ENCODE measurements around the gene KCNIP4. TPM values are rescaled to one million over a fixed set of nuclear protein-coding genes. Genes with fewer than 3 reads are reported as not detected.

The KCNIP4 gene
- total and polyA plus RNA-seq, 2 donors (not counting 1 experiment from before 2014, with no cell fraction given) = not detected

GRCh38 chr4:20944451-20944850 lies 1004.1 kb downstream of the KCNIP4 start:
- no peaks in the 10 kb centered on the region for H4K20me1 ChIP-seq (ENCODE audit: control insufficient read depth, insufficient read depth, low read length, poor library complexity, severe bottlenecking)
- H3K9ac ChIP-seq (ENCODE audit: low read length) = no peak overlapping the region
- ChIA-PET POLR2A (no interaction called here), CTCF (no interaction called here)
- no CpG with 5 or more reads among the region's 3 CpGs for WGBS (ENCODE audit: insufficient coverage)
- H3K9me3 ChIP-seq (ENCODE audit: control extremely low read depth in 1 of 3, control insufficient read depth in 2 of 3, insufficient read depth in 1 of 3, low read length in 2 of 3) = peaks cover 0 to 4% (median 3%) of the 10 kb centered on the region in 3 donors
- no peaks in the 10 kb centered on the region for H3K79me2 ChIP-seq (ENCODE audit: control insufficient read depth, insufficient read depth, low read length)
- intact Hi-C loops (cut with micrococcal nuclease) = no loop called here
- DNase-seq (no peak), ATAC-seq (ENCODE audit: low read depth) (no peak)
- H3K4me2 ChIP-seq (replicated peaks; ENCODE audit: low read depth, low read length, poor library complexity, severe bottlenecking) = no peak overlapping the region
- no peaks in the 10 kb centered on the region for H3K4me1 ChIP-seq (ENCODE audit: control insufficient read depth in 2 of 2, insufficient read depth in 2 of 2, low read length in 2 of 2)
- H3K36me3 ChIP-seq (replicated peaks in 1 of 2; ENCODE audit: control extremely low read depth in 1 of 2, control insufficient read depth in 1 of 2, extremely low read depth in 1 of 2, insufficient read depth in 2 of 2, low read length in 1 of 2) = no peaks in the 10 kb centered on the region
- Mint-ChIP-seq H3K4me3 (no peak overlapping the region), H3K9me3 (ENCODE audit: insufficient read depth) (peaks cover 3% of the 10 kb centered on the region), H3K27me3 (no peaks in the 10 kb centered on the region), H3K27ac (no peak overlapping the region), H3K4me1 (no peaks in the 10 kb centered on the region)
- TF ChIP-seq EZH2 (IDR thresholded peaks at IDR 0.05; ENCODE audit: borderline replicate concordance, insufficient read depth, low read depth, low read length, poor library complexity, severe bottlenecking) (no peak), CTCF (IDR thresholded peaks at IDR 0.05) (no peak)
- no peak overlapping the region for H3K27ac ChIP-seq (ENCODE audit: low read length in 2 of 2)
- H3K4me3 ChIP-seq (ENCODE audit: control extremely low read depth in 1 of 5, extremely low read depth in 1 of 5, insufficient read depth in 1 of 5, low read depth in 2 of 5, low read length in 4 of 5) = no peak overlapping the region
- no peak overlapping the region for H2AFZ ChIP-seq (ENCODE audit: insufficient read depth, low read depth, low read length, poor library complexity, severe bottlenecking)
- no peaks in the 10 kb centered on the region for H3K27me3 ChIP-seq (replicated peaks in 1 of 4; ENCODE audit: control extremely low read depth in 1 of 4, control insufficient read depth in 3 of 4, insufficient read depth in 4 of 4, low read length in 3 of 4)

GRCh38 chr4:20938204-20938603 lies 1010.4 kb downstream of the KCNIP4 start:
- no peak overlapping the region for H2AFZ ChIP-seq (ENCODE audit: insufficient read depth, low read depth, low read length, poor library complexity, severe bottlenecking)
- peaks cover 0 to 2% (median 2%) of the 10 kb centered on the region in 3 donors for H3K9me3 ChIP-seq (ENCODE audit: control extremely low read depth in 1 of 3, control insufficient read depth in 2 of 3, insufficient read depth in 1 of 3, low read length in 2 of 3)
- H3K4me2 ChIP-seq (replicated peaks; ENCODE audit: low read depth, low read length, poor library complexity, severe bottlenecking) = no peak overlapping the region
- Mint-ChIP-seq H3K4me3 (no peak overlapping the region), H3K4me1 (no peaks in the 10 kb centered on the region), H3K9me3 (ENCODE audit: insufficient read depth) (peaks cover 6% of the 10 kb centered on the region), H3K27ac (no peak overlapping the region), H3K27me3 (no peaks in the 10 kb centered on the region)
- no peaks in the 10 kb centered on the region for H3K4me1 ChIP-seq (ENCODE audit: control insufficient read depth in 2 of 2, insufficient read depth in 2 of 2, low read length in 2 of 2)
- no peak for ATAC-seq (ENCODE audit: low read depth)
- WGBS (ENCODE audit: insufficient coverage) = 86% methylated on average over 1 of the region's 2 CpGs
- TF ChIP-seq EZH2 (IDR thresholded peaks at IDR 0.05; ENCODE audit: borderline replicate concordance, insufficient read depth, low read depth, low read length, poor library complexity, severe bottlenecking) (no peak), CTCF (IDR thresholded peaks at IDR 0.05) (no peak)
- H4K20me1 ChIP-seq (ENCODE audit: control insufficient read depth, insufficient read depth, low read length, poor library complexity, severe bottlenecking) = no peaks in the 10 kb centered on the region
- H3K4me3 ChIP-seq (ENCODE audit: control extremely low read depth in 1 of 5, extremely low read depth in 1 of 5, insufficient read depth in 1 of 5, low read depth in 2 of 5, low read length in 4 of 5) = no peak overlapping the region
- H3K9ac ChIP-seq (ENCODE audit: low read length) = no peak overlapping the region
- CTCF ChIA-PET = no interaction called here
- intact Hi-C loops (cut with micrococcal nuclease) = no loop called here
- no peaks in the 10 kb centered on the region for H3K79me2 ChIP-seq (ENCODE audit: control insufficient read depth, insufficient read depth, low read length)
- no peak overlapping the region for H3K27ac ChIP-seq (ENCODE audit: low read length in 2 of 2)
- H3K36me3 ChIP-seq (replicated peaks in 1 of 2; ENCODE audit: control extremely low read depth in 1 of 2, control insufficient read depth in 1 of 2, extremely low read depth in 1 of 2, insufficient read depth in 2 of 2, low read length in 1 of 2) = no peaks in the 10 kb centered on the region
- POLR2A ChIA-PET = interaction anchor here (0.6 kb wide), 1 partner anchor 997 kb away, joined by 3 read pairs; no protein-coding TSS in a partner anchor
- no peaks in the 10 kb centered on the region for H3K27me3 ChIP-seq (replicated peaks in 1 of 4; ENCODE audit: control extremely low read depth in 1 of 4, control insufficient read depth in 3 of 4, insufficient read depth in 4 of 4, low read length in 3 of 4)
- DNase-seq = no peak
